Adrenal gland (tissue), 12 donors: ENCODE results near the gene FCAMR. TPM values are rescaled to one million over a fixed set of nuclear protein-coding genes. Genes with fewer than 3 reads are reported as not detected.

Experiments used
- DNase-seq, 7 donors: peaks; one replicate each; pipeline ENCODE4 v3.0.0-alpha.2; 2019 to 2020
- H3K27ac ChIP-seq, 5 donors: fragments of 200-600 bp; sonication (generic) in 4 of 5; 1 replicate in 3 of 5; 2 replicates in 2 of 5; pipeline versions ENCODE4 v1.5.1 to v1.8.0; 2016 to 2020; ENCODE audit warnings: mild to moderate bottlenecking in 1 of 5
- H3K27me3 ChIP-seq: fragments of 200-600 bp; 2 replicates; pipeline ENCODE4 v1.8.0; 2021
- H3K36me3 ChIP-seq, 2 donors: fragments of 200-600 bp; replicated peaks in 1 of 2; 1 replicate in 1 of 2; 2 replicates in 1 of 2; pipeline versions ENCODE4 v1.5.1 to v1.8.0; 2018 to 2022
- H3K4me1 ChIP-seq, 2 donors: fragments of 200-600 bp; replicated peaks in 1 of 2; 1 replicate in 1 of 2; 2 replicates in 1 of 2; pipeline versions ENCODE4 v1.5.1 to v1.8.0; 2018 to 2021
- H3K4me3 ChIP-seq, 4 donors: fragments of 200-600 bp; sonication (generic) in 3 of 4; one replicate each; pipeline ENCODE4 v1.5.1; 2016 to 2018
- H3K9me3 ChIP-seq, 3 donors: fragments of 200-600 bp; sonication (generic) in 1 of 3; replicated peaks in 1 of 3; 1 replicate in 2 of 3; 2 replicates in 1 of 3; pipeline versions ENCODE4 v1.5.1 to v1.8.0; 2016 to 2021
- POLR2A ChIP-seq, 2 donors: fragments of 450-650 bp; IDR thresholded peaks; one replicate each; pipeline ENCODE4 v1.6.1; 2017; ENCODE audit warnings: antibody characterized with exemption in 2 of 2, mild to moderate bottlenecking in 2 of 2, moderate library complexity in 1 of 2
- WGBS, 4 donors: extraction: QIAGEN DNeasy Blood & Tissue Kit in 2 of 4; methylation state at CpG; one replicate each; pipeline versions ENCODE4 v1.1.5 to v1.1.7; 2013 to 2017; 5-methylcytosine and 5-hydroxymethylcytosine counted together
- intact Hi-C, 2 donors: fragments of 100-400 bp; cut with DNase I; formaldehyde crosslinking; loops; one replicate each; pipeline versions ENCODE4 v1.14.1 to v1.15.0; 2022 to 2023
- polyA plus RNA-seq, 3 donors: library from polyadenylated mRNA; stranded (reverse); fragments of 200-250 nt in 2 of 3; fragments of 350-450 nt in 1 of 3; fragmentation: Illumina TruSeq in 1 of 3; extraction: RNeasy Lipid Tissue Mini Kit (QIAGEN cat#74804) in 1 of 3; gene quantifications; one replicate each; pipeline ENCODE4 v1.2.3, GENCODE V29; 2013 to 2014
- total RNA-seq, 9 donors: library from RNA; depleted of rRNA in 4 of 9; stranded (reverse); fragments of >200 nt in 4 of 9; fragments of 120-200 nt in 1 of 9; fragmentation: NEBNext Ultra II Directional in 1 of 9; extraction: Animal tissue kit (Norgen Biotek cat#: 25700) in 1 of 9; gene quantifications; one replicate each; pipeline versions ENCODE4 v1.1.0 to v1.2.4, GENCODE V29; 2013 to 2023
- TF ChIP-seq, protein P1 (sequence below), 6 experiments: fragments of 450-650 bp in 4 of 6; fragments of 200-600 bp in 2 of 6; sonication (generic) in 1 of 6; IDR thresholded peaks; 1 replicate in 5 of 6; 2 replicates in 1 of 6; pipeline versions ENCODE4 v1.5.1 to v1.8.0; 2016 to 2021; ENCODE audit warnings: antibody characterized with exemption in 6 of 6, mild to moderate bottlenecking in 2 of 6, moderate library complexity in 1 of 6
- donor health status: healthy with polysubstance abuse.
- donor health status: Bipolar disorder and iron deficiency.
- donor health status: DM: yes; HTN: yes; CAD: no.
- donor health status: DM: no; HTN: no; CAD: no.
- donor health status: DM: no; HTN: no; CAD: no.
- donor health status: DM: yes; HTN: yes; CAD: no.

Gene FCAMR
- total and polyA plus RNA-seq, 12 donors, result not detected

DNA sequence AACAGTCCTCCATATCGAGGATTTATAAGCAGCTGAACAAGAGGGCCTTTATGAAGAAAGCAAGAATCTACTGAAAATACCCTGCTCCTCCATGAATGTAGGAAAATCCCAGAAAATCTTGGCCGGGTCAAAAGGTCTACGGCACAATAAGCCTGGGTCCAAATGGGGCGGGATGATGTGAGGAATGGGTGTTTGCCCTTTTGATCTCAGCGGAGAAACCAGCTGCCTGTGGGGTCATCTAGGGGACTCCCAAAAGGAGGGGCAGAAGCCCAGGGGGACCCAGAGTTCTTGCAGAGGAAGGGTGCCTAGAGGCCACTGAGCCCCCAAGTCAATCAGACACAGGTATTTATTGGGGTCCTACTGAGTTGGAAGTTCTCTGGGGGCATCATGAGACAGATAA lies 12.6 kb downstream of the FCAMR start:
- WGBS, 4 donors, result 76 to 81% (median 78%) methylated on average over 5 of the region's 5 CpGs
- no peaks in the 10 kb centered on the region for H3K36me3 ChIP-seq
- DNase-seq, result no peak
- no peak for TF ChIP-seq POLR2A (IDR thresholded peaks at IDR 0.05)
- TF ChIP-seq, protein P1, sequence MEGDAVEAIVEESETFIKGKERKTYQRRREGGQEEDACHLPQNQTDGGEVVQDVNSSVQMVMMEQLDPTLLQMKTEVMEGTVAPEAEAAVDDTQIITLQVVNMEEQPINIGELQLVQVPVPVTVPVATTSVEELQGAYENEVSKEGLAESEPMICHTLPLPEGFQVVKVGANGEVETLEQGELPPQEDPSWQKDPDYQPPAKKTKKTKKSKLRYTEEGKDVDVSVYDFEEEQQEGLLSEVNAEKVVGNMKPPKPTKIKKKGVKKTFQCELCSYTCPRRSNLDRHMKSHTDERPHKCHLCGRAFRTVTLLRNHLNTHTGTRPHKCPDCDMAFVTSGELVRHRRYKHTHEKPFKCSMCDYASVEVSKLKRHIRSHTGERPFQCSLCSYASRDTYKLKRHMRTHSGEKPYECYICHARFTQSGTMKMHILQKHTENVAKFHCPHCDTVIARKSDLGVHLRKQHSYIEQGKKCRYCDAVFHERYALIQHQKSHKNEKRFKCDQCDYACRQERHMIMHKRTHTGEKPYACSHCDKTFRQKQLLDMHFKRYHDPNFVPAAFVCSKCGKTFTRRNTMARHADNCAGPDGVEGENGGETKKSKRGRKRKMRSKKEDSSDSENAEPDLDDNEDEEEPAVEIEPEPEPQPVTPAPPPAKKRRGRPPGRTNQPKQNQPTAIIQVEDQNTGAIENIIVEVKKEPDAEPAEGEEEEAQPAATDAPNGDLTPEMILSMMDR (IDR thresholded peaks at IDR 0.05), result no peak
- no peaks in the 10 kb centered on the region for H3K9me3 ChIP-seq
- no peaks in the 10 kb centered on the region for H3K4me1 ChIP-seq
- no peak overlapping the region for H3K4me3 ChIP-seq
- H3K27ac ChIP-seq, result no peak overlapping the region
- intact Hi-C loops, result no loop called here
- no peaks in the 10 kb centered on the region for H3K27me3 ChIP-seq

DNA sequence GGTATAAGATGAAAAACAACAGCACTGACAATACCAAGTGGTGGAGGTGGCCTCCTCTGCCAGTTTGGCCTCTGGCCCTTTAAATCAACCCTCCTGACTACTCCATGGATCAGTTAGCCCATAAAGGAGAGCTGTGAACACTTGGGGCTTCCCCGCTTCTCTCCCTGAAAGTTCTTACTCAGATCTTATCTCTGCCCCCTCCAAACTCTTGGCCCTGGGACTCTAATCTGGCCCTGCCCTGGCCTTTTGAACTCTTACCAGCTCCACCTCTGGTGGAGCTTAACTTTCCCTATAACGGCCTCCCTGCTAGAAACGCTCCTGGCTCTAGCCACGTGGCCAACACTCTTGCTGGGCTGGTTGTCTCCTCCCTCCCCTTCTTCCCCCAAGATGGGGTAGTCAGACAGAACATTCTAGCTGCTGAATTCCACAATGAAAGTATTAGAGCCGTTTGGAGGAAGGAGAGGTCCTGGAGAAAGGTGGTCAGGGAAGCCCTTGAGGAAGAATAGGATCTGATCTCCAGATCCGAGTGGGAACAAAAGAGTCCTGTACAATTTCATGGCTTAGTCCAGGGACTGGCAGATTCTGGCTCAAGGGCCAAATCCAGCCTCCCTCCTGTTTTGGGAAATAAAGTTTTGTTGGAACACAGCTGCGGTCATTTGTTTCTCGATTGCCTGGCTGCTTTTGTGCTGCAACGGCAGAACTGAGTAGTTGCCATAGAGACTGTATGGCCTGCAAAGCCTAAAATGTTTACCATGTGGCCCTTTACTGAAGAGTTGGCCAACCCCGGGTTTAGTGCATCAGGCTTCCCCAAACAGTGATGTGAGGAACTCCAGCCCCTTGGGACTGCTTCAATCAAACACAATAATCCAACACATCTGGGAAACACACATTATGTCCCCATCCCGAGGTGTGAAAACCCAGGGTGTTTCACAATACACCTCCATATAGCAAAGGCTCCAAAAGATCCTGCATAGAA lies 14.5 kb downstream of the FCAMR start:
- no peak for DNase-seq
- intact Hi-C loops, result no loop called here

DNA sequence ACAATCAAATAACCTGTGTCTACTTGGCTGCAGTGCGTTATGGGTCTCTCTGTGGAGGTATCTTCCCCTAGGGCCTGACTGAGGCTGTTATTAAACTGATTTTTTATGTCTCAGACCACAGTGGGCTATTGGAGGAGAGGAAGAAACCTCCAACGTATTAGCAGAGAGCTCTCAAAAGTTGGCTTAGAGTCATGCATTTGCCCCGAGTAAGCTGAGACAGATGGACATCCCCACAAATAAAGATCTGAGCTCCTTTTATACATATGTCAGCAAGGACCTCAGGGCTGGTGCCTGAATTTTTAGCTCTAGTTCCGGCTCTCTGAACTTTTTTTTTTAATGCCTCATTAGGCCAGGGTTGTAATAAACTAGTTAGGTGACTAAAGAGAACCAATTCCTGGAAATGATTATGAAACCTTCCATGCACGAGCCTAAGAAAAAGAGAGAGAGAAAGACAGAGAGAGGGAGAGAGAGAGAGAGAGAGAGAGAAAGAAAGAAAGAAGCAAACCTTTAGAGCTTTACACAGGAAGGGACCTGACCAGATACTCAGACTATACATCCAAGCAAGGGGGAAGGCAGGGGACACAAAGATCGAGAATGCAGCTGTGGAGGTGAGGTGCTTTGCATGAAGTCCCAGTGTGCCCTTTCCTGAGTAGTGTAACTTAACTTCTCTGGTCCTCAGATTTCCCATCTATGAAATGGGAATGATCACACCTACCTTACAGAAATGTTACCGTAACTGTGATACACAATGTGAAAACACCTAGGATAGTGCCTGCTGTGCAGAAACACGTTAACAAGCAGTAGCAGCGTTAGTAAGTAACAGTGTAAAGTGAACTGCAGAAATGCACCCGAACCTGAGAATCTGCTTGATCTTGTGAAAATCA lies 15.6 kb downstream of the FCAMR start:
- TF ChIP-seq, protein P1 (IDR thresholded peaks at IDR 0.05), result no peak
- TF ChIP-seq POLR2A (IDR thresholded peaks at IDR 0.05), result no peak
- Histone ChIP-seq H3K4me3 (no peak overlapping the region), H3K36me3 (no peaks in the 10 kb centered on the region), H3K27ac (no peak overlapping the region), H3K9me3 (no peaks in the 10 kb centered on the region), H3K4me1 (no peaks in the 10 kb centered on the region), H3K27me3 (no peaks in the 10 kb centered on the region)
- intact Hi-C loops, result no loop called here
- WGBS, 4 donors, result 74 to 84% (median 81%) methylated on average over 10 of the region's 10 CpGs
- DNase-seq, result no peak

More for the DNA sequence above, 14.5 kb downstream of the FCAMR start:
- 66 to 76% (median 72%) methylated on average over 8 to 11 of the region's 11 CpGs for WGBS, 4 donors
- H3K27ac ChIP-seq, result no peak overlapping the region
- no peak for TF ChIP-seq POLR2A (IDR thresholded peaks at IDR 0.05)
- TF ChIP-seq, protein P1 (IDR thresholded peaks at IDR 0.05), result no peak
- H3K9me3 ChIP-seq, result no peaks in the 10 kb centered on the region
- H3K4me1 ChIP-seq, result no peaks in the 10 kb centered on the region
- H3K36me3 ChIP-seq, result no peaks in the 10 kb centered on the region
- H3K27me3 ChIP-seq, result no peaks in the 10 kb centered on the region
- H3K4me3 ChIP-seq, result no peak overlapping the region

DNA sequence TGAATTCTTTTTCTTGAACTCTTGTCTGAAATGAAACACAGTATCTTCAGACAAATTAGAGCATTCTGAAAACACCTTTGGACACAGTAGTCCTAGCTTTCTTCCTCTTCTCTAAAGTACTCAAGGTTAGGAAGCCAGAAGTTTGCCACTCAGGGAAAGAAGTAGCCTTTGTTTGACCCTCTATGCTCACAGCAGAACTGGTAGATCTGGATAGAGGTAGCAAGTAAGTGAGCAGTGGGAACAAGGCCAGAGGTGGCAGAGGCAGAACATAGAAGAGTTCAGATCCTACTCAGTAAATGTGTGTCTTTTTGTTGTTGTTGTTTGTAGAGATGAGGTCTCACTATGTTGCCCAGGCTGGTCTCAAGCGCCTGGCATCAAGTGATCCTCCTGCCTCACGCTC lies 16.6 kb downstream of the FCAMR start:
- H3K36me3 ChIP-seq, result no peaks in the 10 kb centered on the region
- H3K9me3 ChIP-seq, result no peaks in the 10 kb centered on the region
- H3K4me3 ChIP-seq, result no peak overlapping the region
- H3K27ac ChIP-seq, result no peak overlapping the region
- intact Hi-C loops, result no loop called here
- no peaks in the 10 kb centered on the region for H3K27me3 ChIP-seq
- WGBS, 4 donors, result 95 to 100% (median 100%) methylated on average over 2 of the region's 2 CpGs
- H3K4me1 ChIP-seq, result no peaks in the 10 kb centered on the region
- DNase-seq, result no peak
- no peak for TF ChIP-seq POLR2A (IDR thresholded peaks at IDR 0.05)
- TF ChIP-seq, protein P1 (IDR thresholded peaks at IDR 0.05), result no peak
